ENCODE data around the gene CCDC192.

GRCh38 chr5:127832067-127832466 is 128.9 kb downstream of the CCDC192 start:
- TF ChIP-seq CTCF (IDR thresholded peaks at IDR 0.05) (no peak), EP300 (IDR thresholded peaks at IDR 0.05) (no peak), POLR2AphosphoS5 (IDR thresholded peaks at IDR 0.05) (no peak), POLR2A (IDR thresholded peaks at IDR 0.05; ENCODE audit: low read depth) (no peak)

All from esophagus muscularis mucosa (tissue), 4 donors.